GM21360 (cell line): ENCODE results near the gene DPP6.

Experiments used
- ATAC-seq: cut with Tn5 transposase; IDR thresholded peaks from one replicate; pipeline ENCODE4 v1.9.1; 2021; ENCODE audit warnings: mild to moderate bottlenecking, moderate library complexity; ENCODE audit not compliant: unreplicated experiment

The DPP6 gene

GRCh38 chr7:154684666-154685563 lies 632.7 kb downstream of the DPP6 start:
- ATAC-seq, result no peak

GRCh38 chr7:154685564-154685901 lies 633.3 kb downstream of the DPP6 start:
- ATAC-seq, result no peak

- no peak for ATAC-seq
Measured at GRCh38 chr7:154686305-154686704, 634.1 kb downstream of the DPP6 start.

- no peak for ATAC-seq
Measured at GRCh38 chr7:154688952-154689351, 636.8 kb downstream of the DPP6 start.

GRCh38 chr7:154690411-154690810 lies 638.2 kb downstream of the DPP6 start:
- no peak for ATAC-seq

GRCh38 chr7:154693661-154694060 lies 641.5 kb downstream of the DPP6 start:
- ATAC-seq, result no peak

GRCh38 chr7:154695836-154696235 lies 643.6 kb downstream of the DPP6 start:
- ATAC-seq, result no peak

GRCh38 chr7:154696556-154696955 lies 644.4 kb downstream of the DPP6 start:
- no peak for ATAC-seq

GRCh38 chr7:154698726-154699291 lies 646.6 kb downstream of the DPP6 start:
- no peak for ATAC-seq

- no peak for ATAC-seq
Measured at GRCh38 chr7:154699417-154699816, 647.2 kb downstream of the DPP6 start.

GRCh38 chr7:154709840-154710520 lies 657.8 kb downstream of the DPP6 start:
- no peak for ATAC-seq

- no peak for ATAC-seq
Measured at GRCh38 chr7:154720016-154720415, 667.8 kb downstream of the DPP6 start.

GRCh38 chr7:154721086-154721485 lies 668.9 kb downstream of the DPP6 start:
- ATAC-seq, result no peak

GRCh38 chr7:154726368-154726767 lies 674.2 kb downstream of the DPP6 start:
- ATAC-seq, result no peak

GRCh38 chr7:154729056-154729455 lies 676.9 kb downstream of the DPP6 start:
- no peak for ATAC-seq

GRCh38 chr7:154735766-154736165 lies 683.6 kb downstream of the DPP6 start:
- ATAC-seq, result no peak

GRCh38 chr7:154736389-154736788 lies 684.2 kb downstream of the DPP6 start:
- no peak for ATAC-seq

- no peak for ATAC-seq
Measured at GRCh38 chr7:154738216-154738615, 686.0 kb downstream of the DPP6 start.

- ATAC-seq, result no peak
Measured at GRCh38 chr7:154741131-154741530, 688.9 kb downstream of the DPP6 start.

GRCh38 chr7:154743206-154743605 lies 691.0 kb downstream of the DPP6 start:
- no peak for ATAC-seq

GRCh38 chr7:154744256-154744860 lies 692.2 kb downstream of the DPP6 start:
- no peak for ATAC-seq

GRCh38 chr7:154744861-154745258 lies 692.7 kb downstream of the DPP6 start:
- no peak for ATAC-seq
